ENCODE results near the gene CHAT. TPM values are rescaled to one million over a fixed set of nuclear protein-coding genes. Genes with fewer than 3 reads are reported as not detected.

The CHAT gene
- total RNA-seq, 4 donors from 2014 or later: not detected

GRCh38 chr10:49609283-49610113, 4.3 kb upstream of the CHAT start:
- no peak for TF ChIP-seq CTCF (IDR thresholded peaks at IDR 0.05)
- TF ChIP-seq POLR2A (IDR thresholded peaks at IDR 0.05): no peak
- H3K4me1 ChIP-seq: peaks cover 12 to 53% (median 13%) of the 10 kb centered on the region in 3 donors
- peaks cover 25 to 97% (median 45%) of the 10 kb centered on the region in 4 donors for H3K27me3 ChIP-seq
- no peak overlapping the region for H3K27ac ChIP-seq
- intact Hi-C loops (cut with DNase I): no loop called here
- no peak for DNase-seq
- H3K36me3 ChIP-seq: no peaks in the 10 kb centered on the region
- H3K9me3 ChIP-seq: no peaks in the 10 kb centered on the region
- H3K4me3 ChIP-seq: peak overlapping the region in 2 of 4 donors; percentile 21 to 42
- WGBS, 2 donors: 4 to 14% methylated on average over 17 to 23 of the region's 62 CpGs

GRCh38 chr10:49610114-49610457, 3.8 kb upstream of the CHAT start, which contains the start of gene SLC18A3:
TSS of gene SLC18A3 (plus strand) at chr10:49610310. CDS start at chr10:49610741, 431 bp downstream.
- WGBS, 2 donors: 2% methylated on average over 15 of the region's 43 CpGs; no CpG with 5 or more reads in 1 of the 2 donors
- H3K4me1 ChIP-seq: peaks cover 12 to 54% (median 13%) of the 10 kb centered on the region in 3 donors
- H3K27me3 ChIP-seq: peaks cover 25 to 100% (median 46%) of the 10 kb centered on the region in 4 donors
- intact Hi-C loops (cut with DNase I): no loop called here
- H3K27ac ChIP-seq: no peak within 1 kb of the TSS
- no peak for TF ChIP-seq CTCF (IDR thresholded peaks at IDR 0.05)
- H3K36me3 ChIP-seq: no peaks in the 10 kb centered on the region
- peak within 1 kb of the TSS in 2 of 4 donors; percentile 21 to 42 for H3K4me3 ChIP-seq
- DNase-seq: no peak
- no peaks in the 10 kb centered on the region for H3K9me3 ChIP-seq

- intact Hi-C loops (cut with DNase I): no loop called here
- peaks cover 12 to 54% (median 13%) of the 10 kb centered on the region in 3 donors for H3K4me1 ChIP-seq
- WGBS, 2 donors: 8% methylated on average over 12 of the region's 72 CpGs; no CpG with 5 or more reads in 1 of the 2 donors
- peaks cover 25 to 100% (median 46%) of the 10 kb centered on the region in 4 donors for H3K27me3 ChIP-seq
- no peak for TF ChIP-seq CTCF (IDR thresholded peaks at IDR 0.05)
- TF ChIP-seq POLR2A (IDR thresholded peaks at IDR 0.05): no peak
- H3K4me3 ChIP-seq: peak overlapping the region in 2 of 4 donors; percentile 21 to 42
- H3K36me3 ChIP-seq: no peaks in the 10 kb centered on the region
- no peak overlapping the region for H3K27ac ChIP-seq
- no peak for DNase-seq
- no peaks in the 10 kb centered on the region for H3K9me3 ChIP-seq
Observed at GRCh38 chr10:49610458-49611165, 3.2 kb upstream of the CHAT start.

GRCh38 chr10:49611166-49611815, 2.5 kb upstream of the CHAT start:
- Histone ChIP-seq H3K27ac (no peak overlapping the region), H3K27me3 (peaks cover 25 to 100% (median 47%) of the 10 kb centered on the region in 4 donors), H3K4me1 (peaks cover 12 to 54% (median 13%) of the 10 kb centered on the region in 3 donors), H3K36me3 (no peaks in the 10 kb centered on the region), H3K4me3 (peak overlapping the region in 1 of 4 donors; percentile 18), H3K9me3 (no peaks in the 10 kb centered on the region)
- intact Hi-C loops (cut with DNase I): no loop called here
- TF ChIP-seq CTCF (IDR thresholded peaks at IDR 0.05) (no peak), POLR2A (IDR thresholded peaks at IDR 0.05) (no peak)
- no peak for DNase-seq
- WGBS, 2 donors: 26% methylated on average over 21 of the region's 63 CpGs; no CpG with 5 or more reads in 1 of the 2 donors

Data from esophagus squamous epithelium (tissue), 5 donors.